Measurements from ENCODE around the gene R3HDM1.

R3HDM1 gene

GRCh38 chr2:135590619-135591260 lies 59.5 kb downstream of the R3HDM1 start:
- no peak overlapping the region for H3K9ac ChIP-seq (ENCODE audit: insufficient read length, low read depth)
- no peak overlapping the region for H3K4me3 ChIP-seq (ENCODE audit: insufficient read length, low read depth)
- no peaks in the 10 kb centered on the region for H3K4me1 ChIP-seq (ENCODE audit: insufficient read depth, insufficient read length)
- TF ChIP-seq SUZ12 (IDR thresholded peaks at IDR 0.05; ENCODE audit: extremely low read depth, insufficient read depth, insufficient read length), result no peak
- TF ChIP-seq ZNF274 (IDR thresholded peaks at IDR 0.05; ENCODE audit: low read depth, low read length), result no peak
- no peak for TF ChIP-seq YY1 (IDR thresholded peaks at IDR 0.05; ENCODE audit: insufficient read depth, insufficient read length)
- peaks cover 25% of the 10 kb centered on the region for H3K9me3 ChIP-seq (ENCODE audit: insufficient read depth, low read length)
- H3K36me3 ChIP-seq (ENCODE audit: insufficient read depth, insufficient read length, low read length), result peaks cover 3% of the 10 kb centered on the region
- no peaks in the 10 kb centered on the region for H3K27me3 ChIP-seq (ENCODE audit: insufficient read depth, insufficient read length)
- DNase-seq (ENCODE audit: low read depth, low spot score), result no peak

GRCh38 chr2:135600915-135601314 lies 69.6 kb downstream of the R3HDM1 start:
- H3K9me3 ChIP-seq (ENCODE audit: insufficient read depth, low read length), result no peaks in the 10 kb centered on the region
- TF ChIP-seq ZNF274 (IDR thresholded peaks at IDR 0.05; ENCODE audit: low read depth, low read length), result no peak
- no peak for TF ChIP-seq SUZ12 (IDR thresholded peaks at IDR 0.05; ENCODE audit: extremely low read depth, insufficient read depth, insufficient read length)
- no peak for TF ChIP-seq YY1 (IDR thresholded peaks at IDR 0.05; ENCODE audit: insufficient read depth, insufficient read length)
- H3K9ac ChIP-seq (ENCODE audit: insufficient read length, low read depth), result no peak overlapping the region
- H3K4me3 ChIP-seq (ENCODE audit: insufficient read length, low read depth), result no peak overlapping the region
- no peak for DNase-seq (ENCODE audit: low read depth, low spot score)
- H3K4me1 ChIP-seq (ENCODE audit: insufficient read depth, insufficient read length), result no peaks in the 10 kb centered on the region
- no peaks in the 10 kb centered on the region for H3K27me3 ChIP-seq (ENCODE audit: insufficient read depth, insufficient read length)
- H3K36me3 ChIP-seq (ENCODE audit: insufficient read depth, insufficient read length, low read length), result peaks cover 35% of the 10 kb centered on the region

GRCh38 chr2:135603543-135603942 lies 72.3 kb downstream of the R3HDM1 start:
- Histone ChIP-seq H3K4me3 (ENCODE audit: insufficient read length, low read depth) (no peak overlapping the region), H3K27me3 (ENCODE audit: insufficient read depth, insufficient read length) (no peaks in the 10 kb centered on the region), H3K4me1 (ENCODE audit: insufficient read depth, insufficient read length) (no peaks in the 10 kb centered on the region), H3K9ac (ENCODE audit: insufficient read length, low read depth) (no peak overlapping the region), H3K9me3 (ENCODE audit: insufficient read depth, low read length) (no peaks in the 10 kb centered on the region), H3K36me3 (ENCODE audit: insufficient read depth, insufficient read length, low read length) (peaks cover 47% of the 10 kb centered on the region)
- no peak for TF ChIP-seq ZNF274 (IDR thresholded peaks at IDR 0.05; ENCODE audit: low read depth, low read length)
- no peak for TF ChIP-seq YY1 (IDR thresholded peaks at IDR 0.05; ENCODE audit: insufficient read depth, insufficient read length)
- no peak for TF ChIP-seq SUZ12 (IDR thresholded peaks at IDR 0.05; ENCODE audit: extremely low read depth, insufficient read depth, insufficient read length)
- no peak for DNase-seq (ENCODE audit: low read depth, low spot score)

GRCh38 chr2:135607561-135607960 lies 76.3 kb downstream of the R3HDM1 start:
- no peaks in the 10 kb centered on the region for H3K4me1 ChIP-seq (ENCODE audit: insufficient read depth, insufficient read length)
- H3K9ac ChIP-seq (ENCODE audit: insufficient read length, low read depth), result no peak overlapping the region
- H3K27me3 ChIP-seq (ENCODE audit: insufficient read depth, insufficient read length), result no peaks in the 10 kb centered on the region
- H3K36me3 ChIP-seq (ENCODE audit: insufficient read depth, insufficient read length, low read length), result peaks cover 46% of the 10 kb centered on the region
- DNase-seq (ENCODE audit: low read depth, low spot score), result no peak
- TF ChIP-seq YY1 (IDR thresholded peaks at IDR 0.05; ENCODE audit: insufficient read depth, insufficient read length) (no peak), ZNF274 (IDR thresholded peaks at IDR 0.05; ENCODE audit: low read depth, low read length) (no peak), SUZ12 (IDR thresholded peaks at IDR 0.05; ENCODE audit: extremely low read depth, insufficient read depth, insufficient read length) (no peak)
- H3K9me3 ChIP-seq (ENCODE audit: insufficient read depth, low read length), result no peaks in the 10 kb centered on the region
- no peak overlapping the region for H3K4me3 ChIP-seq (ENCODE audit: insufficient read length, low read depth)

GRCh38 chr2:135612319-135612718 lies 81.0 kb downstream of the R3HDM1 start:
- H3K9me3 ChIP-seq (ENCODE audit: insufficient read depth, low read length), result no peaks in the 10 kb centered on the region

GRCh38 chr2:135615404-135615803 lies 84.1 kb downstream of the R3HDM1 start:
- TF ChIP-seq SUZ12 (IDR thresholded peaks at IDR 0.05; ENCODE audit: extremely low read depth, insufficient read depth, insufficient read length) (no peak), YY1 (IDR thresholded peaks at IDR 0.05; ENCODE audit: insufficient read depth, insufficient read length) (no peak), ZNF274 (IDR thresholded peaks at IDR 0.05; ENCODE audit: low read depth, low read length) (no peak)
- Histone ChIP-seq H3K36me3 (ENCODE audit: insufficient read depth, insufficient read length, low read length) (peaks cover 3% of the 10 kb centered on the region), H3K4me3 (ENCODE audit: insufficient read length, low read depth) (no peak overlapping the region), H3K27me3 (ENCODE audit: insufficient read depth, insufficient read length) (no peaks in the 10 kb centered on the region), H3K4me1 (ENCODE audit: insufficient read depth, insufficient read length) (no peaks in the 10 kb centered on the region), H3K9me3 (ENCODE audit: insufficient read depth, low read length) (no peaks in the 10 kb centered on the region), H3K9ac (ENCODE audit: insufficient read length, low read depth) (no peak overlapping the region)
- DNase-seq (ENCODE audit: low read depth, low spot score), result no peak

More at GRCh38 chr2:135612319-135612718, 81.0 kb downstream of the R3HDM1 start:
- TF ChIP-seq SUZ12 (IDR thresholded peaks at IDR 0.05; ENCODE audit: extremely low read depth, insufficient read depth, insufficient read length) (no peak), ZNF274 (IDR thresholded peaks at IDR 0.05; ENCODE audit: low read depth, low read length) (no peak), YY1 (IDR thresholded peaks at IDR 0.05; ENCODE audit: insufficient read depth, insufficient read length) (no peak)
- DNase-seq (ENCODE audit: low read depth, low spot score), result no peak
- H3K9ac ChIP-seq (ENCODE audit: insufficient read length, low read depth), result no peak overlapping the region
- no peak overlapping the region for H3K4me3 ChIP-seq (ENCODE audit: insufficient read length, low read depth)
- H3K36me3 ChIP-seq (ENCODE audit: insufficient read depth, insufficient read length, low read length), result peaks cover 12% of the 10 kb centered on the region
- no peaks in the 10 kb centered on the region for H3K27me3 ChIP-seq (ENCODE audit: insufficient read depth, insufficient read length)
- no peaks in the 10 kb centered on the region for H3K4me1 ChIP-seq (ENCODE audit: insufficient read depth, insufficient read length)

- Histone ChIP-seq H3K9ac (ENCODE audit: insufficient read length, low read depth) (no peak overlapping the region), H3K27me3 (ENCODE audit: insufficient read depth, insufficient read length) (no peaks in the 10 kb centered on the region), H3K9me3 (ENCODE audit: insufficient read depth, low read length) (no peaks in the 10 kb centered on the region), H3K4me3 (ENCODE audit: insufficient read length, low read depth) (no peak overlapping the region), H3K36me3 (ENCODE audit: insufficient read depth, insufficient read length, low read length) (peaks cover 16% of the 10 kb centered on the region), H3K4me1 (ENCODE audit: insufficient read depth, insufficient read length) (no peaks in the 10 kb centered on the region)
- no peak for DNase-seq (ENCODE audit: low read depth, low spot score)
- TF ChIP-seq YY1 (IDR thresholded peaks at IDR 0.05; ENCODE audit: insufficient read depth, insufficient read length) (no peak), ZNF274 (IDR thresholded peaks at IDR 0.05; ENCODE audit: low read depth, low read length) (no peak), SUZ12 (IDR thresholded peaks at IDR 0.05; ENCODE audit: extremely low read depth, insufficient read depth, insufficient read length) (no peak)
Observed at GRCh38 chr2:135617501-135618015, 86.3 kb downstream of the R3HDM1 start.

All from NT2/D1 (cell line).